Esophagus squamous epithelium (tissue), 5 donors: ENCODE data around the gene RNASE8. TPM values are rescaled to one million over a fixed set of nuclear protein-coding genes. Genes with fewer than 3 reads are reported as not detected.

Experiments used
- DNase-seq: peaks from one replicate; lab custom pipeline; 2025; lab: John Stamatoyannopoulos, UW
- H3K27ac ChIP-seq, 4 donors: fragments of 200-600 bp; sonication (generic); one replicate each; pipeline ENCODE4 v1.5.1; 2016 to 2019; ENCODE audit warnings: mild to moderate bottlenecking in 1 of 4
- H3K27me3 ChIP-seq, 4 donors: fragments of 200-600 bp; sonication (generic); 1 replicate in 3 of 4; 2 replicates in 1 of 4; pipeline versions ENCODE4 v1.5.1 to v1.6.0; 2017 to 2021; ENCODE audit warnings: antibody characterized with exemption in 1 of 4
- H3K36me3 ChIP-seq, 3 donors: fragments of 200-600 bp; sonication (generic); one replicate each; pipeline ENCODE4 v1.5.1; 2016 to 2019
- H3K4me1 ChIP-seq, 3 donors: fragments of 200-600 bp; sonication (generic); one replicate each; pipeline ENCODE4 v1.5.1; 2017 to 2019
- H3K4me3 ChIP-seq, 4 donors: fragments of 200-600 bp; sonication (generic); 1 replicate in 3 of 4; 2 replicates in 1 of 4; pipeline ENCODE4 v1.5.1; 2016 to 2019; ENCODE audit warnings: mild to moderate bottlenecking in 2 of 4, moderate library complexity in 1 of 4
- H3K9me3 ChIP-seq, 3 donors: fragments of 200-600 bp; sonication (generic); one replicate each; pipeline ENCODE4 v1.5.1; 2016 to 2019
- CTCF ChIP-seq, 6 experiments: fragments of 450-650 bp in 4 of 6; fragments of 200-600 bp in 2 of 6; sonication (generic) in 2 of 6; IDR thresholded peaks; one replicate each; pipeline ENCODE4 v1.5.1; 2016 to 2019; ENCODE audit warnings: antibody characterized with exemption in 6 of 6, mild to moderate bottlenecking in 4 of 6, moderate library complexity in 4 of 6
- POLR2A ChIP-seq, 4 donors: fragments of 450-650 bp; IDR thresholded peaks; one replicate each; pipeline ENCODE4 v1.6.1; 2017; ENCODE audit warnings: antibody characterized with exemption in 4 of 4, mild to moderate bottlenecking in 4 of 4, moderate library complexity in 3 of 4
- WGBS, 2 donors: methylation state at CpG; one replicate each; pipeline ENCODE4 v1.1.5; 2018; 5-methylcytosine and 5-hydroxymethylcytosine counted together
- intact Hi-C: fragments of 100-400 bp; cut with DNase I; formaldehyde crosslinking; loops from one replicate; pipeline ENCODE4 v1.15.0; 2022
- total RNA-seq, 4 donors: library from RNA; depleted of rRNA; stranded (reverse); fragments of >200 nt; gene quantifications; one replicate each; pipeline ENCODE4 v1.1.0, GENCODE V29; 2016
- donor health status: DM: yes; HTN: yes; CAD: no.

The RNASE8 gene
- total RNA-seq, 4 donors from 2014 or later: not detected

GRCh38 chr14:21095430-21096205, 38.0 kb downstream of the RNASE8 start:
- intact Hi-C loops: loop anchor here (10.0 kb wide), 1 partner anchor 81 kb away; no protein-coding TSS in a partner anchor
- Histone ChIP-seq H3K36me3 (peaks cover 14 to 28% (median 16%) of the 10 kb centered on the region in 3 donors), H3K27ac (peak overlapping the region in 3 of 4 donors; percentile 96 to 98 (median 97)), H3K4me3 (no peak overlapping the region), H3K27me3 (no peaks in the 10 kb centered on the region), H3K9me3 (no peaks in the 10 kb centered on the region), H3K4me1 (peaks cover 14 to 84% (median 42%) of the 10 kb centered on the region in 3 donors)
- 33 to 49% methylated on average over 5 to 6 of the region's 6 CpGs for WGBS, 2 donors
- no peak for DNase-seq
- TF ChIP-seq CTCF (IDR thresholded peaks at IDR 0.05) (no peak), POLR2A (IDR thresholded peaks at IDR 0.05) (no peak)

GRCh38 chr14:21096438-21096837, 38.8 kb downstream of the RNASE8 start:
- Histone ChIP-seq H3K4me1 (peaks cover 14 to 92% (median 45%) of the 10 kb centered on the region in 3 donors), H3K36me3 (peaks cover 9 to 20% (median 12%) of the 10 kb centered on the region in 3 donors), H3K27ac (peak overlapping the region in 3 of 4 donors; percentile 96 to 98 (median 97)), H3K4me3 (no peak overlapping the region), H3K9me3 (no peaks in the 10 kb centered on the region), H3K27me3 (no peaks in the 10 kb centered on the region)
- no peak for DNase-seq
- 42 to 66% methylated on average over 3 of the region's 3 CpGs for WGBS, 2 donors
- intact Hi-C loops: loop anchor here (10.0 kb wide), 1 partner anchor 82 kb away; no protein-coding TSS in a partner anchor
- TF ChIP-seq POLR2A (IDR thresholded peaks at IDR 0.05): no peak
- TF ChIP-seq CTCF (IDR thresholded peaks at IDR 0.05): no peak

GRCh38 chr14:21096978-21097635, 39.5 kb downstream of the RNASE8 start:
- Histone ChIP-seq H3K27me3 (no peaks in the 10 kb centered on the region), H3K4me3 (peak overlapping the region; percentile 61 to 86 (median 73)), H3K4me1 (peaks cover 14 to 94% (median 52%) of the 10 kb centered on the region in 3 donors), H3K27ac (peak overlapping the region; percentile 94 to 98 (median 96)), H3K9me3 (no peaks in the 10 kb centered on the region), H3K36me3 (peaks cover 3 to 13% (median 8%) of the 10 kb centered on the region in 3 donors)
- intact Hi-C loops: loop anchor here (10.0 kb wide), 1 partner anchor 82 kb away; no protein-coding TSS in a partner anchor
- TF ChIP-seq CTCF (IDR thresholded peaks at IDR 0.05) (no peak), POLR2A (IDR thresholded peaks at IDR 0.05) (no peak)
- DNase-seq: no peak
- 42 to 50% methylated on average over 3 to 4 of the region's 10 CpGs for WGBS, 2 donors

GRCh38 chr14:21097636-21098075, 40.0 kb downstream of the RNASE8 start:
- Histone ChIP-seq H3K4me1 (peaks cover 18 to 94% (median 52%) of the 10 kb centered on the region in 3 donors), H3K4me3 (peak overlapping the region; percentile 61 to 86 (median 73)), H3K27me3 (no peaks in the 10 kb centered on the region), H3K27ac (peak overlapping the region; percentile 94 to 98 (median 96)), H3K36me3 (peaks cover 0 to 8% (median 3%) of the 10 kb centered on the region in 3 donors), H3K9me3 (no peaks in the 10 kb centered on the region)
- no peak for DNase-seq
- TF ChIP-seq POLR2A (IDR thresholded peaks at IDR 0.05) (no peak), CTCF (IDR thresholded peaks at IDR 0.05) (no peak)
- 1 to 4% methylated on average over 4 to 8 of the region's 19 CpGs for WGBS, 2 donors
- intact Hi-C loops: loop anchor here (10.0 kb wide), 1 partner anchor 83 kb away; no protein-coding TSS in a partner anchor
